Measurements from ENCODE around the gene NRBP1.
"Not testable (repeated sequence)": the region's sequence is repeated elsewhere in the genome, so short reads cannot be mapped to it uniquely, and the experiment has no call there.

The NRBP1 gene

DNA sequence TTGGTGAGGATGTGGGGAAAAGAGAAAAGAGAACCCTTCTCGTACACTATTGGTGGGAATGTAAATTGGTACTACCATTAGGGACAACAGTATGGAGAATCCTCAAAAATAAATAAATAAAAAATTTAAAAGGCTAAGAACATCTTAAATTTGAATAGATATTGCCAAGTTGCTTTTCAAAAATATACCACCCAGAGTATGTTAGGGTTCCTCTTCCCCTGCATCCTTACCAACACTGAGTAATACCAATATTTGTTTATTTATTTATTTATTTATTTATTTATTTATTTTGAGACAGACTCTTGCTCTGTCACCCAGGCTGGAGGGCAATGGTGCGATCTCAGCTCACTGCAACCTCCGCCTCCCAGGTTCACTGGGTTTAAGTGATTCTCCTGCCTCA, 5.5 kb upstream of the NRBP1 start:
- Histone ChIP-seq H3K4me3 (ENCODE audit: insufficient read depth, low read depth, low read length, poor library complexity, severe bottlenecking) (no peak overlapping the region), H3K27ac (ENCODE audit: insufficient read depth, low read length, poor library complexity, severe bottlenecking) (no peak overlapping the region), H3K9me3 (ENCODE audit: control insufficient read depth, low read length) (no peaks in the 10 kb centered on the region), H3K4me1 (ENCODE audit: control insufficient read depth, insufficient read depth, low read length, poor library complexity, severe bottlenecking) (no peaks in the 10 kb centered on the region), H3K27me3 (replicated peaks; ENCODE audit: control insufficient read depth, insufficient read depth, low read length, poor library complexity, severe bottlenecking) (no peaks in the 10 kb centered on the region), H3K36me3 (ENCODE audit: control insufficient read depth, insufficient read depth, low read length) (no peaks in the 10 kb centered on the region)
- DNase-seq: no peak

DNA sequence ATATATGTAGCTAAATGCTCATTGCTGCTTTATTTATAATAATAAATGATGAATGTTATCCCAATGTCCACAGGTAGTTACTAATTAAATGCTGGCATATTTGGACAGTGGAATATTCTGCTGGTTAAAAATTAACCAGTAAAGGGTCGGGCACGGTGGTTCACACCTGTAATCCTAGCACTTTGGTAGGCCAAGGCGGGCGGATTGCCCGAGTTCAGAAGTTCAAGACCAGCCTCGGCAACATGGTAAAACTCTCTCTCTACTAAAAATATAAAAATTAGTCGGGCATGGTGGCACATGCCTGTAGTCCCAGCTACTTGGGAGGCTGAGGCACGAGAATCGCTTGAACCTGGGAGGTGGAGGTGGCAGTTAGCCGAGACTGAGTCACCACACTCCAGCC, 3.4 kb upstream of the NRBP1 start:
- H3K4me1 ChIP-seq (ENCODE audit: control insufficient read depth, insufficient read depth, low read length, poor library complexity, severe bottlenecking): peaks cover 10% of the 10 kb centered on the region
- not testable (repeated sequence) for H3K27ac ChIP-seq (ENCODE audit: insufficient read depth, low read length, poor library complexity, severe bottlenecking); DNase-seq; H3K36me3 ChIP-seq (ENCODE audit: control insufficient read depth, insufficient read depth, low read length); H3K27me3 ChIP-seq (replicated peaks; ENCODE audit: control insufficient read depth, insufficient read depth, low read length, poor library complexity, severe bottlenecking); H3K9me3 ChIP-seq (ENCODE audit: control insufficient read depth, low read length); H3K4me3 ChIP-seq (ENCODE audit: insufficient read depth, low read depth, low read length, poor library complexity, severe bottlenecking)

GRCh38 chr2:27427863-27428212, 593 bp upstream of the NRBP1 start:
- H3K27ac ChIP-seq (ENCODE audit: insufficient read depth, low read length, poor library complexity, severe bottlenecking): peak overlapping the region; percentile 89
- H3K27me3 ChIP-seq (replicated peaks; ENCODE audit: control insufficient read depth, insufficient read depth, low read length, poor library complexity, severe bottlenecking): no peaks in the 10 kb centered on the region
- H3K4me3 ChIP-seq (ENCODE audit: insufficient read depth, low read depth, low read length, poor library complexity, severe bottlenecking): peak overlapping the region; percentile 89
- H3K36me3 ChIP-seq (ENCODE audit: control insufficient read depth, insufficient read depth, low read length): no peaks in the 10 kb centered on the region
- H3K9me3 ChIP-seq (ENCODE audit: control insufficient read depth, low read length): no peaks in the 10 kb centered on the region
- H3K4me1 ChIP-seq (ENCODE audit: control insufficient read depth, insufficient read depth, low read length, poor library complexity, severe bottlenecking): peaks cover 25% of the 10 kb centered on the region
- no peak for DNase-seq

DNA sequence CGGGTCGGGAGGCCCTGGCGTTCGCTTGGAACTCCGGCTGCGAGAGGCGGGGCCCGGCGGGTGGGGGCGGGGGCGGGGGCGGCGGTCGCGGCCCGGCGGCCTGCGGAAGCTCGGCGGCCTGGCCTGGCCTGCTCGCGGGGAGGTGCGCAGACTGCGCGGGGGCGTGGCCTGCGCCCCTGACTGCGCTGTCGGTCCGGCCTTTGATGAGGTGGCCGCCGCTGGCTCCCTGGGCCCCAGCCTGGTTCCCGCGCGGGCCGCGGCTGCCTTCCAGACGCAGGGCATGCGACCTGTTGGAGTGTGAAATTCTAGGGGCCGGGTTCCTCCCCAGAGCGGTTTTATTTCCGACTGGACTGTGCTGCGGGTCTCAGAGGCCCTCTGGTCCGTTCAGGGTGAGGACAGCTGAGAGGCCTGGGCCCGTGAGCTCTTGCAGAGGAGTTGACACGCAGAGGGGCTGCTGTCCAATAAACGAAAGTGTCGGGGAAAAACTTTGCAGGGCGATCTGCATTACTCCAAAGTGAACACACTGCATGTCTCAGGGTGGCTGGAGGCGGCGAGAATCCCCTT, 629 bp downstream of the NRBP1 start:
- Histone ChIP-seq H3K4me1 (ENCODE audit: control insufficient read depth, insufficient read depth, low read length, poor library complexity, severe bottlenecking) (peaks cover 25% of the 10 kb centered on the region), H3K27me3 (replicated peaks; ENCODE audit: control insufficient read depth, insufficient read depth, low read length, poor library complexity, severe bottlenecking) (no peaks in the 10 kb centered on the region), H3K4me3 (ENCODE audit: insufficient read depth, low read depth, low read length, poor library complexity, severe bottlenecking) (peak overlapping the region; percentile 89), H3K36me3 (ENCODE audit: control insufficient read depth, insufficient read depth, low read length) (peaks cover 11% of the 10 kb centered on the region), H3K9me3 (ENCODE audit: control insufficient read depth, low read length) (no peaks in the 10 kb centered on the region), H3K27ac (ENCODE audit: insufficient read depth, low read length, poor library complexity, severe bottlenecking) (peak overlapping the region; percentile 89)
- DNase-seq: peak; percentile 62 to 68 (median 62)

DNA sequence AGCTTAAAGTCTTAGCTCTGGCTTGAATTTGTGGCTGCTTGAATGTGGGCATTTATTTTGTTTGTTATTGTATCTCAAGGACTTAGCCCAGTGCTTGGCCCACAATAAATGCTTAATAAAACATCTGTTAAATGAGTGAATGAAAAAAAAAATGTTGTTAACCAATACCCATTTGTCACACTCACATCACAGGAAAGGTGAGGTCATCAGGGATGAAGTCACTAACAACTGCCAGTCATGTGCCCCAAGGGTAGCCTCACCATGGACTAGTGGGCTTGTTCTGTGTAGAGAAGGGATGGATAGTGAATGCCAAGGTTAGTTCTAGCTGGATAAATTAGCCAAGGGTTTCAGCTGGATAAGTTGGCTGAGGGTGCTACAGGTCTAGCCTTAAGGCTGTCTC, 3.0 kb downstream of the NRBP1 start:
- Histone ChIP-seq H3K4me3 (ENCODE audit: insufficient read depth, low read depth, low read length, poor library complexity, severe bottlenecking) (no peak overlapping the region), H3K27ac (ENCODE audit: insufficient read depth, low read length, poor library complexity, severe bottlenecking) (no peak overlapping the region), H3K4me1 (ENCODE audit: control insufficient read depth, insufficient read depth, low read length, poor library complexity, severe bottlenecking) (peaks cover 25% of the 10 kb centered on the region), H3K36me3 (ENCODE audit: control insufficient read depth, insufficient read depth, low read length) (peaks cover 34% of the 10 kb centered on the region), H3K9me3 (ENCODE audit: control insufficient read depth, low read length) (no peaks in the 10 kb centered on the region), H3K27me3 (replicated peaks; ENCODE audit: control insufficient read depth, insufficient read depth, low read length, poor library complexity, severe bottlenecking) (no peaks in the 10 kb centered on the region)
- peak in 1 of 3 donors; percentile 24 for DNase-seq

- Histone ChIP-seq H3K27ac (ENCODE audit: insufficient read depth, low read length, poor library complexity, severe bottlenecking) (no peak overlapping the region), H3K4me3 (ENCODE audit: insufficient read depth, low read depth, low read length, poor library complexity, severe bottlenecking) (no peak overlapping the region), H3K4me1 (ENCODE audit: control insufficient read depth, insufficient read depth, low read length, poor library complexity, severe bottlenecking) (peaks cover 9% of the 10 kb centered on the region), H3K27me3 (replicated peaks; ENCODE audit: control insufficient read depth, insufficient read depth, low read length, poor library complexity, severe bottlenecking) (no peaks in the 10 kb centered on the region), H3K36me3 (ENCODE audit: control insufficient read depth, insufficient read depth, low read length) (peaks cover 73% of the 10 kb centered on the region), H3K9me3 (ENCODE audit: control insufficient read depth, low read length) (no peaks in the 10 kb centered on the region)
- DNase-seq: no peak
Observed at GRCh38 chr2:27435628-27436027, 7.2 kb downstream of the NRBP1 start.

GRCh38 chr2:27441226-27441926, 12.9 kb downstream of the NRBP1 start:
- Histone ChIP-seq H3K36me3 (ENCODE audit: control insufficient read depth, insufficient read depth, low read length) (peaks cover 65% of the 10 kb centered on the region), H3K27ac (ENCODE audit: insufficient read depth, low read length, poor library complexity, severe bottlenecking) (no peak overlapping the region), H3K4me1 (ENCODE audit: control insufficient read depth, insufficient read depth, low read length, poor library complexity, severe bottlenecking) (no peaks in the 10 kb centered on the region), H3K27me3 (replicated peaks; ENCODE audit: control insufficient read depth, insufficient read depth, low read length, poor library complexity, severe bottlenecking) (no peaks in the 10 kb centered on the region), H3K4me3 (ENCODE audit: insufficient read depth, low read depth, low read length, poor library complexity, severe bottlenecking) (no peak overlapping the region), H3K9me3 (ENCODE audit: control insufficient read depth, low read length) (no peaks in the 10 kb centered on the region)
- DNase-seq: no peak

DNA sequence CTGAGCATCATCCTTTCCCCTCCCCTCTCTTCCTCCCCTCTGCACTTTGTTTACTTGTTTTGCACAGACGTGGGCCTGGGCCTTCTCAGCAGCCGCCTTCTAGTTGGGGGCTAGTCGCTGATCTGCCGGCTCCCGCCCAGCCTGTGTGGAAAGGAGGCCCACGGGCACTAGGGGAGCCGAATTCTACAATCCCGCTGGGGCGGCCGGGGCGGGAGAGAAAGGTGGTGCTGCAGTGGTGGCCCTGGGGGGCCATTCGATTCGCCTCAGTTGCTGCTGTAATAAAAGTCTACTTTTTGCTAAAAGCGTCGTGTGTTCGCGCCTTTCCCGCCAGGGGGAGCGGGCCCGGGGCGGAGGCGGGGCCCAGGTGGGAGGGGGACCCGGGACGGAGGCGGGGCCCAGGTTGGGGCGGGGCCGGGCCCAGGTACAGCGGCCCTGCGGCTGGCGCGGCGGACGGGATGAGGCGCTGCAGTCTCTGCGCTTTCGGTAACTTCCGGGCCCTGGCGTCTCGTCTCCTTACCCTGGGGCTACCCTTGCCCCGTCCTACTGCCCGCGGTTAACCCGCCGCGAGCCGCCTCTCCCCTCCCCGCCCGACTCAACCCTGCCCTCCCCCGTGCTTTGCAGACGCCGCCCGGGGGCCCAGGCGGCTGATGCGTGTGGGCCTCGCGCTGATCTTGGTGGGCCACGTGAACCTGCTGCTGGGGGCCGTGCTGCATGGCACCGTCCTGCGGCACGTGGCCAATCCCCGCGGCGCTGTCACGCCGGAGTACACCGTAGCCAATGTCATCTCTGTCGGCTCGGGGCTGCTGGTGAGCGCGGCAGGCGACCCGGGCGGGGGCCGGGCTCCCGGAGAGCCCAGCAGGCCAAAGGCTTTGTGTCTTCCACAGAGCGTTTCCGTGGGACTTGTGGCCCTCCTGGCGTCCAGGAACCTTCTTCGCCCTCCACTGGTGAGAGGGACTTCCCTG, 13.8 kb downstream of the NRBP1 start, which contains the start of gene KRTCAP3:
KRTCAP3 (plus strand) TSS at position 424 of the 962 bp plus-strand sequence; CDS start at position 456, 32 bp downstream.
- peak; percentile 25 to 42 (median 36) for DNase-seq
- H3K9me3 ChIP-seq (ENCODE audit: control insufficient read depth, low read length): no peaks in the 10 kb centered on the region
- no peak within 1 kb of the TSS for H3K27ac ChIP-seq (ENCODE audit: insufficient read depth, low read length, poor library complexity, severe bottlenecking)
- no peaks in the 10 kb centered on the region for H3K27me3 ChIP-seq (replicated peaks; ENCODE audit: control insufficient read depth, insufficient read depth, low read length, poor library complexity, severe bottlenecking)
- no peaks in the 10 kb centered on the region for H3K4me1 ChIP-seq (ENCODE audit: control insufficient read depth, insufficient read depth, low read length, poor library complexity, severe bottlenecking)
- no peak within 1 kb of the TSS for H3K4me3 ChIP-seq (ENCODE audit: insufficient read depth, low read depth, low read length, poor library complexity, severe bottlenecking)
- H3K36me3 ChIP-seq (ENCODE audit: control insufficient read depth, insufficient read depth, low read length): peaks cover 56% of the 10 kb centered on the region

GRCh38 chr2:27442920-27443282, 14.5 kb downstream of the NRBP1 start:
- H3K27me3 ChIP-seq (replicated peaks; ENCODE audit: control insufficient read depth, insufficient read depth, low read length, poor library complexity, severe bottlenecking): no peaks in the 10 kb centered on the region
- no peak overlapping the region for H3K27ac ChIP-seq (ENCODE audit: insufficient read depth, low read length, poor library complexity, severe bottlenecking)
- peaks cover 50% of the 10 kb centered on the region for H3K36me3 ChIP-seq (ENCODE audit: control insufficient read depth, insufficient read depth, low read length)
- no peaks in the 10 kb centered on the region for H3K4me1 ChIP-seq (ENCODE audit: control insufficient read depth, insufficient read depth, low read length, poor library complexity, severe bottlenecking)
- no peak for DNase-seq
- no peak overlapping the region for H3K4me3 ChIP-seq (ENCODE audit: insufficient read depth, low read depth, low read length, poor library complexity, severe bottlenecking)
- H3K9me3 ChIP-seq (ENCODE audit: control insufficient read depth, low read length): no peaks in the 10 kb centered on the region

DNA sequence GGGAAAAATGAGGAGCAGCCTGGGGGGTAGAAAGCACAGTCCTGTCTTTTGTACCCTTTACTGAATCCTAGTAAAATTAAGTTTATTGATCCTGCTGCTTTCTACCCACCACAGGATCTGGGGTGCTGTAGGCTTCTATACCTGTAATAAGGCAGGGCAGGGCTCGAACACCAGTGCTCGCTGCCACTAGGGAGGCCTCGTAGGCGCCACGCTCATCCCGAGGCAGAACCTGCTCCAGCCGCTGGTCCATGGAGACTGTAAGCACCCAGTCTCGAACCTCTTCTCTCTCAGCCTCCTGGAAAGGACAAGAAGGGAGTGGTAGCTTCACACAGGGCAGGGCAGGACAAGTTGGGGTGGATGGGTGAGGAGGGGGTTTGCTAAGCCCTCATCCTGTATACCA, 16.7 kb downstream of the NRBP1 start:
- Histone ChIP-seq H3K9me3 (ENCODE audit: control insufficient read depth, low read length) (no peaks in the 10 kb centered on the region), H3K4me3 (ENCODE audit: insufficient read depth, low read depth, low read length, poor library complexity, severe bottlenecking) (no peak overlapping the region), H3K36me3 (ENCODE audit: control insufficient read depth, insufficient read depth, low read length) (peaks cover 30% of the 10 kb centered on the region), H3K4me1 (ENCODE audit: control insufficient read depth, insufficient read depth, low read length, poor library complexity, severe bottlenecking) (no peaks in the 10 kb centered on the region), H3K27me3 (replicated peaks; ENCODE audit: control insufficient read depth, insufficient read depth, low read length, poor library complexity, severe bottlenecking) (no peaks in the 10 kb centered on the region), H3K27ac (ENCODE audit: insufficient read depth, low read length, poor library complexity, severe bottlenecking) (no peak overlapping the region)
- no peak for DNase-seq

Data from effector memory CD4-positive, alpha-beta T cell (primary cell).